K562 (cell line): Measurements from ENCODE around the gene CDH2. TPM values are rescaled to one million over a fixed set of nuclear protein-coding genes. Genes with fewer than 3 reads are reported as not detected.

Source experiments
- ATAC-seq: fragments of 200-7000 bp; cut with Tn5 transposase; 3 replicates; pipeline ENCODE4 v1.9.1; 2020; ENCODE audit warnings: moderate library complexity
- BruUV-seq: library from RNA; stranded (reverse); fragments of 400-500 nt; replicated peaks from 2 replicates; lab custom pipeline; 2021; lab: Mats Ljungman, UMichigan
- CTCF ChIA-PET: fragments of 300-600 bp; formaldehyde crosslinking; extraction: SDS; loops from one replicate; lab custom pipeline; 2021; ENCODE audit warnings: low intra/inter-chr PET ratio; lab: Yijun Ruan, JAX
- POLR2A ChIA-PET: fragments of 300-600, 350-650 bp; sonication (Branson Sonifier 250); formaldehyde crosslinking; extraction: SDS; loops from one replicate; lab custom pipeline; 2021; ENCODE audit warnings: antibody characterized with exemption, inconsistent platforms; lab: Yijun Ruan, JAX
- DNase-seq, 4 experiments: peaks; one replicate each; pipeline versions ENCODE4 v3.0.0 to v3.0.0-alpha.2; 2011 to 2018; ENCODE audit warnings: low spot score in 3 of 4, mixed read lengths in 3 of 4; ENCODE audit errors: extremely low read depth in 1 of 4
- FAIRE-seq: peaks from 2 replicates; lab custom pipeline; 2011; peaks lifted over from hg19 to GRCh38; lab: Jason Lieb, UNC
- H2AFZ ChIP-seq: 2 replicates; pipeline ENCODE4 v1.6.0; 2011; ENCODE audit warnings: low read depth, low read length, control low read depth, inconsistent platforms
- H3K27ac ChIP-seq: fragments of 200-600 bp; 3 replicates; pipeline ENCODE4 v1.8.0; 2011; ENCODE audit warnings: low read depth, mild to moderate bottlenecking, control low read depth, inconsistent platforms, low read length, moderate library complexity, mixed read lengths; ENCODE audit errors: extremely low read depth
- H3K27me3 ChIP-seq, 2 experiments: fragments of 300-600 bp in 1 of 2; 2 replicates in 1 of 2; 3 replicates in 1 of 2; pipeline versions ENCODE4 v1.6.0 to v1.8.0; 2011; ENCODE audit warnings: inconsistent platforms in 2 of 2, low read length in 2 of 2, mild to moderate bottlenecking in 1 of 2, mixed read lengths in 1 of 2, moderate library complexity in 1 of 2; ENCODE audit not compliant: control insufficient read depth in 2 of 2, insufficient read depth in 2 of 2
- H3K36me3 ChIP-seq: fragments of 300-600 bp; 3 replicates; pipeline ENCODE4 v1.8.0; 2011; ENCODE audit warnings: mild to moderate bottlenecking, low read length, inconsistent platforms; ENCODE audit not compliant: control insufficient read depth, insufficient read depth
- H3K4me1 ChIP-seq, 2 experiments: fragments of 200-600 bp in 1 of 2; replicated peaks in 1 of 2; 2 replicates in 1 of 2; 3 replicates in 1 of 2; pipeline versions ENCODE4 v1.5.1 to v1.8.0; 2011; ENCODE audit warnings: inconsistent platforms in 2 of 2, low read length in 2 of 2, mild to moderate bottlenecking in 1 of 2, mixed read lengths in 1 of 2, moderate library complexity in 1 of 2; ENCODE audit not compliant: control insufficient read depth in 2 of 2, insufficient read depth in 2 of 2
- H3K4me2 ChIP-seq: 2 replicates; pipeline ENCODE4 v1.6.1; 2011; ENCODE audit warnings: low read length, control low read depth, inconsistent platforms, mixed read lengths; ENCODE audit not compliant: insufficient read depth
- H3K4me3 ChIP-seq: fragments of 200-600 bp; sonication (generic), shearing (Covaris generic); 2 replicates; pipeline ENCODE4 v1.5.1; 2016; ENCODE audit warnings: control low read depth, inconsistent platforms
- H3K79me2 ChIP-seq: fragments of 200-600 bp; 3 replicates; pipeline ENCODE4 v1.8.0; 2011; ENCODE audit warnings: low read length, inconsistent platforms; ENCODE audit not compliant: control insufficient read depth, insufficient read depth
- H3K9ac ChIP-seq, 2 experiments: 2 replicates each; pipeline versions ENCODE4 v1.6.0 to v1.6.1; 2011; ENCODE audit warnings: low read depth in 2 of 2, low read length in 2 of 2, control low read depth in 1 of 2, inconsistent platforms in 1 of 2, mild to moderate bottlenecking in 1 of 2, mixed read lengths in 1 of 2; ENCODE audit not compliant: insufficient read depth in 1 of 2
- H3K9me1 ChIP-seq: one replicate; pipeline ENCODE4 v1.6.0; 2011; ENCODE audit warnings: inconsistent platforms, mild to moderate bottlenecking, low read length, moderate library complexity; ENCODE audit not compliant: control insufficient read depth, insufficient read depth
- H3K9me3 ChIP-seq: replicated peaks from 2 replicates; pipeline ENCODE4 v1.5.1; 2011; ENCODE audit warnings: low read depth, low read length, inconsistent platforms; ENCODE audit not compliant: control insufficient read depth, insufficient read depth
- H4K20me1 ChIP-seq: replicated peaks from 2 replicates; pipeline ENCODE4 v1.6.1; 2011; ENCODE audit warnings: low read length, inconsistent platforms, mixed read lengths; ENCODE audit not compliant: control insufficient read depth, insufficient read depth
- CC2D1A ChIP-seq: fragments of 450-650 bp; IDR thresholded peaks from 2 replicates; pipeline ENCODE4 v1.6.1; 2017; ENCODE audit warnings: mild to moderate bottlenecking
- CHD1 ChIP-seq: fragments of 200-600 bp; sonication (generic); IDR thresholded peaks from one replicate; pipeline ENCODE4 v1.6.1; 2012; ENCODE audit warnings: mild to moderate bottlenecking, moderate library complexity, low read length, inconsistent platforms
- ELF4 ChIP-seq: fragments of 450-650 bp; formaldehyde crosslinking; IDR thresholded peaks from 2 replicates; pipeline ENCODE4 v1.4.0; 2022; ENCODE audit warnings: missing genetic modification characterization
- HDAC1 ChIP-seq, 2 experiments: fragments of 450-650 bp; IDR thresholded peaks; 2 replicates each; pipeline ENCODE4 v1.6.1; 2016 to 2017; ENCODE audit warnings: inconsistent platforms in 1 of 2, mild to moderate bottlenecking in 1 of 2, moderate library complexity in 1 of 2
- HNRNPK ChIP-seq: fragments of 200-400 bp; formaldehyde crosslinking; IDR thresholded peaks from one replicate; pipeline ENCODE4 v1.6.1; 2018; ENCODE audit warnings: mild to moderate bottlenecking, low read depth, low read length; ENCODE audit not compliant: poor library complexity, severe bottlenecking
- JUN ChIP-seq, 2 experiments: sonication (generic) in 1 of 2; formaldehyde crosslinking in 1 of 2; IDR thresholded peaks; 2 replicates each; pipeline versions ENCODE4 v1.6.1 to v1.8.0; 2012 to 2022; ENCODE audit warnings: borderline replicate concordance in 2 of 2, mild to moderate bottlenecking in 2 of 2, improper control_type of control experiment in 1 of 2, low read depth in 1 of 2, low read length in 1 of 2, missing genetic modification reagents in 1 of 2
- LARP7 ChIP-seq: fragments of 450-650 bp; IDR thresholded peaks from 2 replicates; pipeline ENCODE4 v1.6.1; 2016
- NCOA2 ChIP-seq, 2 experiments: fragments of 450-650 bp; IDR thresholded peaks; 2 replicates each; pipeline ENCODE4 v1.6.1; 2018; ENCODE audit warnings: mild to moderate bottlenecking in 2 of 2, moderate library complexity in 1 of 2; ENCODE audit not compliant: partially characterized antibody in 2 of 2
- PHTF2 ChIP-seq: fragments of 250-450 bp; sonication (Bioruptor Pico); IDR thresholded peaks from 2 replicates; pipeline ENCODE4 v1.5.0; 2021; ENCODE audit warnings: mild to moderate bottlenecking
- POLR2AphosphoS2 ChIP-seq: IDR thresholded peaks from 2 replicates; pipeline ENCODE4 v1.6.1; 2012; ENCODE audit warnings: low read length, improper control_type of control experiment
- POLR2AphosphoS5 ChIP-seq: IDR thresholded peaks from 2 replicates; pipeline ENCODE4 v1.6.1; 2011; ENCODE audit warnings: mild to moderate bottlenecking, low read depth, low read length, moderate library complexity; ENCODE audit not compliant: control insufficient read depth, insufficient read depth
- RBBP5 ChIP-seq: fragments of 200-600 bp; sonication (generic); IDR thresholded peaks from 2 replicates; pipeline ENCODE4 v1.6.1; 2012; ENCODE audit warnings: borderline replicate concordance, mild to moderate bottlenecking, low read length, control low read depth, inconsistent platforms; ENCODE audit not compliant: insufficient read depth, poor library complexity, severe bottlenecking
- SRSF3 ChIP-seq: fragments of 200-400 bp; formaldehyde crosslinking; IDR thresholded peaks from 2 replicates; pipeline ENCODE4 v1.6.1; 2016; ENCODE audit warnings: mild to moderate bottlenecking, low read length, moderate library complexity; ENCODE audit not compliant: insufficient read depth
- TCF7L2 ChIP-seq: fragments of 150-350 bp; IDR thresholded peaks from 2 replicates; pipeline ENCODE4 v1.6.1; 2016; ENCODE audit warnings: low read depth, mild to moderate bottlenecking, low read length, moderate library complexity
- WHSC1 ChIP-seq: IDR thresholded peaks from one replicate; pipeline ENCODE4 v1.6.1; 2012; ENCODE audit warnings: low read length, control low read depth, inconsistent platforms
- ZC3H4 ChIP-seq: sonication (generic); formaldehyde crosslinking; IDR thresholded peaks from 2 replicates; pipeline ENCODE4 v1.9.0; 2021; ENCODE audit warnings: missing genetic modification reagents, borderline replicate concordance
- ZFX ChIP-seq: sonication (generic); formaldehyde crosslinking; IDR thresholded peaks from 2 replicates; pipeline ENCODE4 v1.8.0; 2022; ENCODE audit warnings: mild to moderate bottlenecking, missing genetic modification reagents, moderate library complexity
- ZNF282 ChIP-seq: sonication (generic); formaldehyde crosslinking; IDR thresholded peaks from 2 replicates; pipeline ENCODE4 v1.8.1; 2023; ENCODE audit warnings: missing genetic modification reagents
- WGBS: fragments of 100-300 bp; shearing (Covaris generic); methylation state at CpG from one replicate; pipeline ENCODE4 v1.1.6; 2016; ENCODE audit warnings: low coverage, mixed read lengths; ENCODE audit not compliant: insufficient coverage; ENCODE audit errors: missing lambda C conversion rate; 5-methylcytosine and 5-hydroxymethylcytosine counted together
- in situ Hi-C: fragments of 300-500 bp; cut with MboI; formaldehyde crosslinking; loops from 4 replicates; pipeline ENCODE4 v1.15.0; 2018; ENCODE audit warnings: inconsistent platforms, mixed read lengths
- intact Hi-C: fragments of 100-400 bp; cut with micrococcal nuclease; formaldehyde crosslinking; loops from 2 replicates; pipeline ENCODE4 v1.14.2; 2022
- polyA plus RNA-seq, 8 experiments: library from polyadenylated mRNA; depleted of rRNA in 4 of 8; stranded (reverse) in 5 of 8; unstranded in 3 of 8; fragments of >200 nt; fragmentation: Nextera tagmentation in 2 of 8; fragmentation: Illumina TruSeq in 1 of 8; extraction: Ambion mirVana in 2 of 8; extraction: Trizol in 1 of 8; gene quantifications; 2 replicates each; pipeline versions ENCODE4 v1.2.1 to v1.2.3, GENCODE V29; 2011 to 2014; ENCODE audit warnings: inconsistent platforms in 1 of 8, missing spikeins in 1 of 8
- total RNA-seq, 7 experiments: library from RNA; depleted of rRNA in 6 of 7; stranded (reverse); fragments of >200 nt in 6 of 7; fragmentation: Illumina TruSeq in 2 of 7; extraction: Trizol in 2 of 7; gene quantifications; 2 replicates each; pipeline versions ENCODE4 v1.2.1 to v1.2.3, GENCODE V29; 2011 to 2021; ENCODE audit warnings: low replicate concordance in 1 of 7
- TF ChIP-seq, protein P1 (sequence below): fragments of 450-650 bp; IDR thresholded peaks from 2 replicates; pipeline ENCODE4 v1.6.1; 2017; ENCODE audit warnings: mild to moderate bottlenecking, moderate library complexity
- TF ChIP-seq, protein P2 (sequence below): fragments of 450-650 bp; formaldehyde crosslinking; conservative IDR thresholded peaks from 2 replicates; pipeline ENCODE4 v1.4.0; 2022; ENCODE audit warnings: mild to moderate bottlenecking, missing genetic modification characterization

CDH2 gene
- total and polyA plus RNA-seq, 9 of the 15 experiments (the other 6 are each of a cell fraction or from before 2014, with no cell fraction given) = 0.04 TPM; not detected in 8

DNA sequence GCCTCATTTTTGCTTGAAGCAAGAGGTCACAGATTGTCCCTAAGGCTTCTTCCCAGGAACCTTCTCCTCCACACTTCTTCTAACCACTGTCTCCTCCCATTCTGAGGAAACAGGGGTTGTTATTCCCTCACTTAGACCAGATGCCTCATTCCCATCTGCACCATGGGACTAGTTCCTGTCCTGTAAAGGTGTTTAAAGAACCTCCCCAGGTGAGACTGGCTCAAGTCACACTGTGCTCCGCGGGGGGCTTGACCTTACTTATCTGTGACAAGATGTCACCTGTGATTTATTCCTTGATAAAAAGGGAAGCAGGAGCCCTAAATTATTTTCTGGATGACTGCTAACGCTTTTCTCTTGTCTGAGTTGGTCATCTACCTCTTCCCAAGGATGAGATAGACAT lies 8.2 kb upstream of the CDH2 start:
- no peaks in the 10 kb centered on the region; the same call in 1 of the 2 replicates for H3K9me3 ChIP-seq
- no peaks in the 10 kb centered on the region for H3K27me3 ChIP-seq
- H3K27ac ChIP-seq = no peak overlapping the region
- in situ Hi-C loops = no loop called here
- ATAC-seq (no peak), FAIRE-seq (no peak)
- no peaks in the 10 kb centered on the region for H4K20me1 ChIP-seq
- H3K4me3 ChIP-seq = no peak overlapping the region
- no TSS peak for BruUV-seq
- no peaks in the 10 kb centered on the region for H3K36me3 ChIP-seq
- H3K9ac ChIP-seq = no peak overlapping the region
- H3K9me1 ChIP-seq = no peaks in the 10 kb centered on the region
- no peaks in the 10 kb centered on the region for H3K79me2 ChIP-seq
- no peaks in the 10 kb centered on the region for H3K4me1 ChIP-seq
- CTCF ChIA-PET = no interaction called here
- TF ChIP-seq HNRNPK = no peak
- no peak for TF ChIP-seq WHSC1
- TF ChIP-seq, protein P1, sequence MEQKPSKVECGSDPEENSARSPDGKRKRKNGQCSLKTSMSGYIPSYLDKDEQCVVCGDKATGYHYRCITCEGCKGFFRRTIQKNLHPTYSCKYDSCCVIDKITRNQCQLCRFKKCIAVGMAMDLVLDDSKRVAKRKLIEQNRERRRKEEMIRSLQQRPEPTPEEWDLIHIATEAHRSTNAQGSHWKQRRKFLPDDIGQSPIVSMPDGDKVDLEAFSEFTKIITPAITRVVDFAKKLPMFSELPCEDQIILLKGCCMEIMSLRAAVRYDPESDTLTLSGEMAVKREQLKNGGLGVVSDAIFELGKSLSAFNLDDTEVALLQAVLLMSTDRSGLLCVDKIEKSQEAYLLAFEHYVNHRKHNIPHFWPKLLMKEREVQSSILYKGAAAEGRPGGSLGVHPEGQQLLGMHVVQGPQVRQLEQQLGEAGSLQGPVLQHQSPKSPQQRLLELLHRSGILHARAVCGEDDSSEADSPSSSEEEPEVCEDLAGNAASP = no peak
- TF ChIP-seq CHD1 = no peak
- no peak for TF ChIP-seq JUN (IDR thresholded peaks at IDR 0.05; ENCODE audit: borderline replicate concordance, low read depth, low read length)
- no peak for TF ChIP-seq JUN (CRISPR knock-in tag; IDR thresholded peaks at IDR 0.05; ENCODE audit: borderline replicate concordance)
- TF ChIP-seq CC2D1A = no peak
- no peak for TF ChIP-seq POLR2AphosphoS5
- no peak for TF ChIP-seq ZC3H4
- no peak for TF ChIP-seq PHTF2 (CRISPR knock-in tag)
- TF ChIP-seq ZFX = no peak
- TF ChIP-seq TCF7L2 = no peak
- no peak for TF ChIP-seq HDAC1 (IDR thresholded peaks at IDR 0.05)
- TF ChIP-seq ZNF282 (CRISPR knock-in tag) = no peak
- TF ChIP-seq, protein P2, sequence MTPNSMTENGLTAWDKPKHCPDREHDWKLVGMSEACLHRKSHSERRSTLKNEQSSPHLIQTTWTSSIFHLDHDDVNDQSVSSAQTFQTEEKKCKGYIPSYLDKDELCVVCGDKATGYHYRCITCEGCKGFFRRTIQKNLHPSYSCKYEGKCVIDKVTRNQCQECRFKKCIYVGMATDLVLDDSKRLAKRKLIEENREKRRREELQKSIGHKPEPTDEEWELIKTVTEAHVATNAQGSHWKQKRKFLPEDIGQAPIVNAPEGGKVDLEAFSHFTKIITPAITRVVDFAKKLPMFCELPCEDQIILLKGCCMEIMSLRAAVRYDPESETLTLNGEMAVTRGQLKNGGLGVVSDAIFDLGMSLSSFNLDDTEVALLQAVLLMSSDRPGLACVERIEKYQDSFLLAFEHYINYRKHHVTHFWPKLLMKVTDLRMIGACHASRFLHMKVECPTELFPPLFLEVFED = no peak
- TF ChIP-seq SRSF3 = no peak
- no peak for TF ChIP-seq ELF4 (CRISPR knock-in tag)
- TF ChIP-seq NCOA2 (IDR thresholded peaks at IDR 0.05; ENCODE audit: partially characterized antibody in 2 of 2) = no peak
- no peak for TF ChIP-seq RBBP5
- TF ChIP-seq POLR2AphosphoS2 = no peak
- no peak for TF ChIP-seq LARP7
- TF ChIP-seq, all 486 proteins: peak for 0
- no peak overlapping the region for H3K4me2 ChIP-seq
- intact Hi-C loops = no loop called here
- POLR2A ChIA-PET = no interaction called here
- no peak overlapping the region for H2AFZ ChIP-seq
- no peak for DNase-seq
- WGBS = 3% methylated on average over 3 of the region's 3 CpGs
